G401 (cell line): Measurements from ENCODE around the gene AMIGO1. TPM values are rescaled to one million over a fixed set of nuclear protein-coding genes. Genes with fewer than 3 reads are reported as not detected.
A peak's percentile ranks its signal among the peaks of the same experiment; 100 is the strongest.

ENCODE experiments used
- DNase-seq: peaks from one replicate; pipeline ENCODE4 v3.0.0-alpha.2; 2015; ENCODE audit warnings: low spot score
- in situ Hi-C: cut with HindIII; loops from 2 replicates; pipeline ENCODE4 v1.10.0; 2016; ENCODE audit warnings: low sequenced_read_pairs, mixed read lengths
- total RNA-seq: library from RNA; depleted of rRNA; stranded (reverse); fragments of >200 nt; shearing (Covaris generic); gene quantifications from 2 replicates; pipeline ENCODE4 v1.2.3, GENCODE V29; 2014; rRNA removed

Gene AMIGO1
- 0.07 and 0.25 TPM in 2 replicates for total RNA-seq

- peak; percentile 53 for DNase-seq
- in situ Hi-C loops: no loop called here
Measured at GRCh38 chr1:109509176-109510134, at the start of gene AMIGO1. AMIGO1 (minus strand) TSS chr1:109509727; CDS start chr1:109508912, 815 bp downstream.

DNA sequence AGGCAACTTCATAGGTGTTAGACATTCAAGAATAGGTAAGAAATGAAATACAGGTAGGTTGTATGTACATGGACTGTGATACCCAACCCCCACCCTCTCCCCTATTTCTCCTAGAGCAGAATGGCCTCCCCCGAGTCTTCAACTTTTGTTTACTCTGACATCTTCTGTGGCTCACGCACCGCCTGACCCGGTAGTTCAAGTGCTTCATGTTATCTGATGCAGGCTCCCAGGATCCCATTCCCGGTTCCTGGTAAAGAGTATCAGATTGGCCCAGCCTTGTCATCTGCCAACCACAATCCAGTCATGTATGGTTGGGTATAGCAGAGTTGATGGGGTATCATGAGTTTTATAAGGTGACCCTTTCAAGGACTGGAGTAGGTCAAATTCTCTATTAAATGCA is 48.0 kb upstream of the AMIGO1 start:
- DNase-seq: no peak
- in situ Hi-C loops: no loop called here

- no peak for DNase-seq
- in situ Hi-C loops: no loop called here
Measured at GRCh38 chr1:109556563-109556962, 47.0 kb upstream of the AMIGO1 start.

- DNase-seq: peak; percentile 97
- in situ Hi-C loops: no loop called here
Measured at GRCh38 chr1:109548321-109549267, 39.1 kb upstream of the AMIGO1 start, which contains the start of gene GNAI3. GNAI3 (plus strand) TSS chr1:109548615; CDS start chr1:109548721, 106 bp downstream.

DNA sequence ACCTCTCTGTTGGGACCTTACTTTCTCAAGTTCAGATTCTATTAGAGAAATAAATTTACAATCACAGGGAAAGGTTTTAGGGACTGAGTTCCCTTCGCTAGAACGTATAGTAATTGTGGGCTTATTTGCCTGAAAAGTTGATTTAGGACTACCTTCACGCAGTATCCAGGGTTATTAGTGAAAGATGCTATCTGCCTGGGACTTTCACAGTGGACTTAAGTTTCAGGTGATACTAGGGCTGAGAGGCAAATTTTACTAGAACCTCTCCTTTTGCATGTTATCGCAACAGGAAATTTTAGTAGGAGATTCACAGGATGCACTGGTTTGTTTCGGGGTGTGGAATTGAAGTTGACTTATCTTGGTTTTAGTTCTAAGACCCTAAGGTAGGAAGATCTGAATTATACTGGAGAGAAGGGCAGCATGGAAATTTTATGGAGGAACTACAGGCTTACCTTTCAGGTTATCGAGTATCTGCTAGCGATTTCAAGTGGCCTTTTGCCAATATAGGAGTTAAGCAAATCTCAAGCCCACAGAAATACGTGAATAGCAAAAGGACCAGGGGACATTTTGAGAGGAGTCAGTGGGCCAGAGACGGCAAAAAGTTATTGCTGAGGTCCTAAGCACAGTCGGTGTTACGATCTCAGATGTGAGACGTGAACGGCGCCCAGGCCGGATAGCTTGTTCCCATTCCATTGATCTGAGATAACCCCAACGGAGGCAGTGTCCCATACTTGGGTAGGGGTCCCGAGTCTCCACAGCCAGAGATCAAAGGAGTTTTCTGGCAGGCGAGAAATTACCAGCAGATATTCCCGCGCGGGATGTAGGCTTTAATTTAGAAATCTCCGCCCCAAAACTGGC is 38.2 kb upstream of the AMIGO1 start:
- in situ Hi-C loops: no loop called here
- peak; percentile 40 for DNase-seq

DNA sequence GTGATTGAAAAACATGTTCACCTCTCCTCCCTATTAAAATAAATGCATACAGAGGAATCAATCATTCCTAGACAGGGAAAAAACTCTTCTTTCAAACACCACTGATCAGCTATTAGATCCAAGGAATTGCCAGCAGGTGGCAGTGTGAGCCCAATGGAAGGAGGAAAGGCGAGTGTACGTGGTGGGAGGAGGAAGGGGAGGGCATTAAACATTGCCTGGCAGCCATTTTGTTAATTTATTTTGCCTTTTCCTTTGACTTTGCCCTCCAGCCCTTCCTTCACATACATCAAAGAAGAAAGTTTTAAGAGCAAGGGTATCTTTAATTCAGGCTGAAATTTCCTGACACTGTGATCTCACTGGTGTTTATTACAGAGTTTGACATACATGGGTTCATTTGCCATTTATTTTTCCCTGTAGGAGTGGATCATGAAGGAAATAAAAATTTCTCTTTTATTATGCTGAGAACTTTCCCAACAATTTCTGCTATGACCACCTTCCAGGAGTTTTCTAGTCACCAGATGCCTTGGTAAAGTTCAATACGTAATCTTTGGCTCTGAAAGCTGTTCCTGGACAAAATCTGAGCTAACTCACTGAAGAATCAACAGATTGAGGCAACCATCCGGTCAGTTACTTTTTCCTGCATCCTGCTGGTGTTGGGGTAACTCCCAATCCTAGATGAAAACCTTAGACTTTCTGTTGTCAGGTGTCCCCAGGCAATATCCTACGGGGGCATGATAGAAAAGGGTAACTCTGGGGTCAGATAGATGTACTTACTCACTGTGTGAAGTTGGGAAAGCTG is 37.0 kb upstream of the AMIGO1 start:
- in situ Hi-C loops: no loop called here
- DNase-seq: peak; percentile 90

GRCh38 chr1:109543988-109544735 is 34.6 kb upstream of the AMIGO1 start:
- in situ Hi-C loops: no loop called here
- no peak for DNase-seq

DNA sequence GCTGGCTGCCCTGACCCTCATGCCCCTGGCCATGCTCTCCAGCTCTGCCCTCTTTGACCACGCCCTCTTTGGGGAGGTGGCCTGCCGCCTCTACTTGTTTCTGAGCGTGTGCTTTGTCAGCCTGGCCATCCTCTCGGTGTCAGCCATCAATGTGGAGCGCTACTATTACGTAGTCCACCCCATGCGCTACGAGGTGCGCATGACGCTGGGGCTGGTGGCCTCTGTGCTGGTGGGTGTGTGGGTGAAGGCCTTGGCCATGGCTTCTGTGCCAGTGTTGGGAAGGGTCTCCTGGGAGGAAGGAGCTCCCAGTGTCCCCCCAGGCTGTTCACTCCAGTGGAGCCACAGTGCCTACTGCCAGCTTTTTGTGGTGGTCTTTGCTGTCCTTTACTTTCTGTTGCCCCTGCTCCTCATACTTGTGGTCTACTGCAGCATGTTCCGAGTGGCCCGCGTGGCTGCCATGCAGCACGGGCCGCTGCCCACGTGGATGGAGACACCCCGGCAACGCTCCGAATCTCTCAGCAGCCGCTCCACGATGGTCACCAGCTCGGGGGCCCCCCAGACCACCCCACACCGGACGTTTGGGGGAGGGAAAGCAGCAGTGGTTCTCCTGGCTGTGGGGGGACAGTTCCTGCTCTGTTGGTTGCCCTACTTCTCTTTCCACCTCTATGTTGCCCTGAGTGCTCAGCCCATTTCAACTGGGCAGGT is 33.9 kb upstream of the AMIGO1 start:
- DNase-seq: no peak
- in situ Hi-C loops: no loop called here

GRCh38 chr1:109542657-109543056 is 33.1 kb upstream of the AMIGO1 start:
- in situ Hi-C loops: no loop called here

GRCh38 chr1:109541102-109541501 is 31.6 kb upstream of the AMIGO1 start:
- in situ Hi-C loops: no loop called here

More at GRCh38 chr1:109542657-109543056, 33.1 kb upstream of the AMIGO1 start:
- DNase-seq: no peak

GRCh38 chr1:109539676-109540075 is 30.1 kb upstream of the AMIGO1 start, which contains the start of gene GPR61:
GPR61 (plus strand) TSS chr1:109539872; CDS start chr1:109543023, 3,151 bp downstream.
- in situ Hi-C loops: loop anchor here (5.0 kb wide), 1 partner anchor 47 kb away; the partner anchor contains the start of gene CYB561D1
- DNase-seq: peak; percentile 90

More at GRCh38 chr1:109541102-109541501, 31.6 kb upstream of the AMIGO1 start:
- no peak for DNase-seq

- in situ Hi-C loops: loop anchor here (5.0 kb wide), 1 partner anchor 47 kb away; the partner anchor contains the start of gene CYB561D1
- no peak for DNase-seq
Measured at GRCh38 chr1:109538827-109539555, 29.5 kb upstream of the AMIGO1 start.

DNA sequence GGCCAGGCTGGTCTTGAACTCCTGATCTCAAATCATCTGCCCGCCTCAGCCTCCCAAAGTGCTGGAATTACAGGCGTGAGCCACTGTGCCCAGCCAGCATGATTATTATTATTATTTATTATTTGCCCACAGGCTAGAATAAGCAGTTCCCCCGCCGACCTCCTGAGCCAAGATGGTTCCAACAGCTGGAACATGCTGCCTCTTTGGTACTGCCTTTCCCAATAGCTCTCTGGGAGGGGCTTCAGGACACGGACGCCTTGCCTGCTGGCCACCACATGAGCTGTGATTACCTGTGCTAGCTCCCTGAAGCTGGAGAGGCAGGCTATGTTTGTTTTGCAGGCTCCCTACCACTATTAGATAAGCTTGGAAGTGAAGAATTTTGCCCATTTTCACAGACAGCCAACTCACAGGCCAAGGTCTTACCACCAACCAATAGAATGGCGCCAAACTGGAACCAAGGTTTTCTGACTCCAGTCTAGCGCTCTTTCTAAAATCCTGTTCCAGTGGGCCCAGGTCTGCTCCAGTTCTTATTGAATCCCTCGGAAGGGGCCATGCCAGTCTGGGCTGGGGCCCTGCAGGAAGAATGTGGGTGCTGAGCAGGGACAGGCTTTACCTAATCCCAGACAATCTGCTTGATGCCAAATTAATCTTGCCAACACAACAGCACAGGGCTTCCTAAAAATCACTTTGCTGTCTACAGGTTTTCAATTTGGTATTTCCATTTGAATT is 28.1 kb upstream of the AMIGO1 start:
- in situ Hi-C loops: loop anchor here (5.0 kb wide), 1 partner anchor 45 kb away; the partner anchor contains the start of gene CYB561D1
- no peak for DNase-seq

DNA sequence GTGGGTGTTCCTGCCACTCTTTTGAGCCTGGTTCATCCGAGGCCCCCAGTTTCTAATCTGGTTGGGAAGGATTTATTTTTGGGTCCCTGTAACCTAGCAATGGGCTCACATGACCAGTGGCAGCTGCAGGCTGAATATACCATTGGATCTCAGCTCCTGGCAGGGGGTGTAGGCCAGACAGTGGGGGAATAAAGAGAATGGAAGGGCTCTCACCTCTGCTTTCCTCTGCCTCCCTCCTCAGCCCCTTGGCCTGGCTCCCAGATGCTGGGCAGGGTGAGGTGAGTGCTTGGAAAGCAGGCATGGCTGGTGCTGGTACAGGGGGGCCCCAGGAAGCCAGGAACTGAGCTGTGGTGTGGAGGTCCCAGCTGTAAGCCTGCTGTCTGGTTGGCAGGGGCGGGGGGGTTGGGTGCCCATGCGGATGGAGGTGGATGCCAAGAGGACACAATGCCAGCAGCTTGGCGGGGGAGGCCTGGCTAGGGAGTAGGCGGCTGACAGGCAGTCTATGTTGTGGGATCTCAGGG is 26.5 kb upstream of the AMIGO1 start:
- in situ Hi-C loops: loop anchor here (5.0 kb wide), 1 partner anchor 44 kb away; the partner anchor contains the start of gene CYB561D1
- peak; percentile 88 for DNase-seq

GRCh38 chr1:109535481-109535880 is 26.0 kb upstream of the AMIGO1 start:
- DNase-seq: no peak
- in situ Hi-C loops: loop anchor here (5.0 kb wide), 1 partner anchor 43 kb away; the partner anchor contains the start of gene CYB561D1
